Measurements from ENCODE around the gene SGTA.

GRCh38 chr19:2810141-2811091 lies 27.3 kb upstream of the SGTA start:
- TF ChIP-seq, protein P1, sequence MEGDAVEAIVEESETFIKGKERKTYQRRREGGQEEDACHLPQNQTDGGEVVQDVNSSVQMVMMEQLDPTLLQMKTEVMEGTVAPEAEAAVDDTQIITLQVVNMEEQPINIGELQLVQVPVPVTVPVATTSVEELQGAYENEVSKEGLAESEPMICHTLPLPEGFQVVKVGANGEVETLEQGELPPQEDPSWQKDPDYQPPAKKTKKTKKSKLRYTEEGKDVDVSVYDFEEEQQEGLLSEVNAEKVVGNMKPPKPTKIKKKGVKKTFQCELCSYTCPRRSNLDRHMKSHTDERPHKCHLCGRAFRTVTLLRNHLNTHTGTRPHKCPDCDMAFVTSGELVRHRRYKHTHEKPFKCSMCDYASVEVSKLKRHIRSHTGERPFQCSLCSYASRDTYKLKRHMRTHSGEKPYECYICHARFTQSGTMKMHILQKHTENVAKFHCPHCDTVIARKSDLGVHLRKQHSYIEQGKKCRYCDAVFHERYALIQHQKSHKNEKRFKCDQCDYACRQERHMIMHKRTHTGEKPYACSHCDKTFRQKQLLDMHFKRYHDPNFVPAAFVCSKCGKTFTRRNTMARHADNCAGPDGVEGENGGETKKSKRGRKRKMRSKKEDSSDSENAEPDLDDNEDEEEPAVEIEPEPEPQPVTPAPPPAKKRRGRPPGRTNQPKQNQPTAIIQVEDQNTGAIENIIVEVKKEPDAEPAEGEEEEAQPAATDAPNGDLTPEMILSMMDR (IDR thresholded peaks at IDR 0.05), result no peak
- TF ChIP-seq ZFX (IDR thresholded peaks at IDR 0.05; ENCODE audit: borderline replicate concordance), result no peak
